Activated CD8-positive, alpha-beta memory T cell treated with anti-CD3 and anti-CD28 coated beads for 24 hours (primary cell): ENCODE data around the gene ARG2.

Experiments used
- DNase-seq: peaks from one replicate; pipeline ENCODE4 v3.0.0-alpha.2; 2020

ARG2 gene

GRCh38 chr14:67619446-67620216, at the start of gene ARG2:
TSS of gene ARG2 (plus strand) at chr14:67619920. CDS start at chr14:67619978, 58 bp downstream.
- DNase-seq: peak; percentile 98

GRCh38 chr14:67570453-67570852, 49.3 kb upstream of the ARG2 start:
- no peak for DNase-seq

- peak; percentile 86 for DNase-seq
Measured at GRCh38 chr14:67571275-67571990, 48.3 kb upstream of the ARG2 start.

- DNase-seq: no peak
Measured at GRCh38 chr14:67571991-67572323, 47.8 kb upstream of the ARG2 start.

GRCh38 chr14:67572608-67573007, 47.1 kb upstream of the ARG2 start:
- DNase-seq: no peak

GRCh38 chr14:67573228-67574010, 46.3 kb upstream of the ARG2 start:
- DNase-seq: no peak

DNA sequence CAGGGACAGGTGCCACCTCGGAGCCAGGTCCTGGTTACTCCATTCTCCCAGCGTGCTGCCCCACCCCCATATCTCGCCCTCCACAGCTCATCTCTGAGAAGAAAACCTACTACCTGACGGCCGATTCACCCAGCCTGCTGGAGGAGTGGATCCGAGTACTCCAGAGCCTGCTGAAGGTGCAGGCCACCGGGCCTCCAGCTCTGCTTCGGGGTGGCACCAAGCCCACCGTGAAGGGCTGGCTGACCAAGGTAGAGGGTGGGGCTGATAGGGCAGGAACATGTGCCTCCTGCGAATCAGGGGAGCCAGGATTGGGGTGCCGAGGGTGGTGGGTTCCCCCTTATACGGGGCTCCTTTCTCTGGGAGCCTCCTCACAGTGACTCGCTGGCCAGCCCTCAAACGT, 45.6 kb upstream of the ARG2 start:
- no peak for DNase-seq

- DNase-seq: no peak
Measured at GRCh38 chr14:67574806-67575205, 44.9 kb upstream of the ARG2 start.

DNA sequence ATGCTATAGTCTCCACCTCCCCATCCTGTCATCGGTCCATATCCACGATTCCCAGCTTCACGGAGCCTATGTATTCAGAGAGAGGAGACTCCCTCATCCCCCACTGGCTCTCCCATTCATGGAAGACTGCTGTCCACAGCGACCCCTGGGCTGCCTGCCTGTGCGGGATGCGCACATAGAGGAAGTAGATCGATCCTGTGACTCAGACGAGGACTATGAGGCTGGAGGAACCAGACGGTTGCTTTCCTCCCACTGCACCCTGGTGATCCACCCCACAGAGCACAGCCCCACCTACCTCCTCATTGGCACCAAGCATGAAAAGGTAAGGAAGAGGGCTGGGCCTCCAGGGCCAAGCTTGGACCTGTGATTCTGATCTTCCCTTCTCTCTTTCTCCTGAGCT, 44.0 kb upstream of the ARG2 start:
- DNase-seq: no peak

GRCh38 chr14:67576216-67576955, 43.3 kb upstream of the ARG2 start:
- DNase-seq: no peak

DNA sequence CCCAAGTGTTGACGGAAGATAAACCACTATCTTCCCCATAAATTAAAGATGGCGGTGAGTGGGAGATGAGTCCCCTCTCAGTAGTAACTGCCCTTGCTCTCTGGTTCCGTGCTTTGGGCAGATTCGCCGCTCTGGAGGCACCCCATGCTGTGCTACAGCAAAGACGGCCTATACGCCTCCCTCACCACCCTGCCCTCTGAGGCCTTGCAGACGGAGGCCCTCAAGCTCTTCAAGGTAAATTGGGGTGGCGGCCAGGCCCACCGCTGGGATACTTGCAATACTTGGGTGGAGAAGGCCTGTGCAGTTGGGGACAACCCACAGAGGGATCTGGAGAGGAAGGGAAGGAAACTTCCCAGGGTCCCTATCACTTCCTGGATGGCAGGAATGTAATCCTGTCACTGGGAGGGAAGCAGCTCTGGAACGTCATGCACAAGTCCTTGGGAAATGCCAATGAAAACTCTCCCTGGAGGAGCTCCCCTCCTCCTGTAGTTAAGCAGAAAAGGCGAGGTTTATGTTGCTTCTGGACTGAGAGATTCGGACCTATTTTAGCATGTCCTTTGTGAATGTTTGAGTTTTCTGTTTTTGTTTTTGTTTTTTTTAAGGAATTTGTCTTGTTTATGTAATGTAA, 42.4 kb upstream of the ARG2 start:
- no peak for DNase-seq

GRCh38 chr14:67577909-67578749, 41.6 kb upstream of the ARG2 start:
- DNase-seq: no peak

DNA sequence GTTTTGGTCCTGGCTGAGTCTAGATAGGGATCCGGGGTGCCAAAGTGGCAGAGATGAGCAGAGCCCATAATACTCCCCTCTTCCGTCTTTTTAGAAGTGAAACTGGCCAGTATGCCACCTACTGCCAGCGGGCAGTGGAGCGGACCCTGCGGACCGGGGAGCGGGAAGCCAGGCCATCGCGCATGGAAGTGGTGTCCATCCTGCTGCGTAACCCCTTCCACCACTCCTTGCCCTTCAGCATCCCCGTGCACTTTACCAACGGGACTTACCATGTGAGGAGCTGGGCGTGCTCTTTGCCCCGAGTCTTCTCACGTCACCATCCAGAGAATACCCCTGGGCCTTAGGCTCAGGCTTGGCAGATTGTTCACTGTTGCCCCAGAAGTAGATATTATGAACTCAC, 40.7 kb upstream of the ARG2 start:
- DNase-seq: no peak

DNA sequence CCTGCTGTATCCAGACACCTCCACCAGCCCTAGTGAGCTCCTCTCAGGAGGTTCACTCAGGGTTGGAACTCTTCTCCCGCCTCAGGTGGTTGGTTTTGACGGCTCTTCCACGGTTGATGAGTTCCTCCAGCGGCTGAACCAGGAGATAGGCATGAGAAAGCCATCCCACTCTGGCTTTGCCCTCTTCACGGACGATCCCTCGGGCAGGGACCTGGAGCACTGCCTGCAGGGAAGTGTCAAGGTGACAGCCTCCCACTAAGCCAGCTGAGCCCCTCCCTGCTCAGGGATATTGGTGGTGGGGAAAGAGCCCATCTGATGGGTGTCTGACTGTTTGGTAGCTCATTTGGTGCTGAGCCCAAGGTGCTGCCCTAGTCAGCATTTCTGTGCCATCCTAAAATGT, 40.1 kb upstream of the ARG2 start:
- no peak for DNase-seq

DNA sequence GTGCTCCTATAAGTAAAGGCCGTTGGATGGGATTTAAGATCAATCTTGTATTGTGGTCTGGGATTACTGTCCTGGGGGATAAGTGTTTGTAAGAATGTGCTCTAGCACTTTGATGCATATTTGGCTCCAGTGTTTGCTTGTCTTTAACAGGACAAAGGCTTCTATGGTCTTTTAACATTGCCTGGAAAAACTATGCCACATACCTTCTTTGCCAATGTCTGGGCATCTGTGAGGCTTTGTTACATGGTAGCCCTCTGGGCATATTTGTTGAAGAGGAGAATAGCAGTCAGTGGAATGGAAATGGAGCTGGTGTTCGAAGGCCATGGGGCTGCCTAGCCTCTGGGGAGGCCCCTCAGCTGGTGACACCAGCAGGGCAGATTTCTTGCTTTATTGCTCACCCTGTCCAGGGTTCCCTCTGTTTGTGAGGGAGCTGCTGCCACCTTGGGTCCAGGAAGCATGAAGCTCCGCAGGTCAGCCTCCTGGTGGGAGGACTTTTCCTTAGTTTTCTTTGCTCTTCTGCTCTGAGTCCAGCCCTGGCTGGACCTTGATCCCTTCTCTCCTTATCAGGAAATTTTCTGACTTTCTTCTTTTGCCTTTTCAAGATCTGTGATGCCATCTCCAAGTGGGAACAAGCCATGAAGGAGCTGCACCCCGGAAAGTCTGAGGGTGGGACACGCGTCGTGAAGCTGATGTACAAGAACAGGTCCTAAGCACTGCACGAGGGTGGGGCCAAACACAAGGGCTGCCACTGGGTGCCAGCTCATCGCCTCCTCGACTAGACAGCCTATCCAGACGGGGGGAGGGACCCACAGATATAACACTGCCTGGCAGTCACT, 39.2 kb upstream of the ARG2 start:
- DNase-seq: no peak

DNA sequence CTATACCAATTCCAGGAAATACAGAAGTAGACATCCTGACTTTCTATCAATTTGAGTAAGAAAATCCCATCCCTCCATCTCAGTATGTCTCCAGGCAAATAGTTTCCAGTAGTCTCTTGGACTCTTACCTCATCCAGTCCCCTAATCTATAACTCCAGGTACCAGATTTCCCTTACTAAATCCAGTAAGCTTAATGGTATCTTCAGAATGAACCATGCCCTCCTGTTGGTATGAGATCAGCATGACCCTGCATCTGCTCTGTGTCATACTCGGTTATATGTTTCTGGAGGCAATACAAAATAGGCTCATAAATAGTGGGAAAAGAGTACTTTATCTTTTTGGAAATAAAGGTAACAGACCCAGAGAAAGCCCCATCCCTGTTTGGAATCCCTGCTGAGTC, 38.1 kb upstream of the ARG2 start:
- no peak for DNase-seq

DNA sequence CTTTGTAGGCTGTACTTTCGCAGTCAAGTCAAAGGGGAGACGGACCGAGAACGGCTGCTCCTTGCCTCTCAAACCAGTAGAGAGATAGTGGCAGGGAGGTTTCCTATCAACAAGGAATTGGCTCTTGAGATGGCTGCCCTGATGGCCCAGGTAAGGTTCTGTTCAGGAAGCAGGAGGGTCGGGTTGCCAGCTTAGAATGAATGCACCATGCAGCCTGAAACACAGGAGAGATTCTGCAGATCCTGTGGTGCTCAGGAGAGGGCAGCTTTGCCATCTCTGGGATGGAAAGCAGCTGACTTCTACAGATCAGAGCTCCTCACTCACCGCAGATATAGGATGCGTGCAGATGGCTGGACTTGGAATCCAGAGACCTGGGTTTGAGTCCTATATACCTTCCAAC, 37.7 kb upstream of the ARG2 start:
- DNase-seq: no peak

DNA sequence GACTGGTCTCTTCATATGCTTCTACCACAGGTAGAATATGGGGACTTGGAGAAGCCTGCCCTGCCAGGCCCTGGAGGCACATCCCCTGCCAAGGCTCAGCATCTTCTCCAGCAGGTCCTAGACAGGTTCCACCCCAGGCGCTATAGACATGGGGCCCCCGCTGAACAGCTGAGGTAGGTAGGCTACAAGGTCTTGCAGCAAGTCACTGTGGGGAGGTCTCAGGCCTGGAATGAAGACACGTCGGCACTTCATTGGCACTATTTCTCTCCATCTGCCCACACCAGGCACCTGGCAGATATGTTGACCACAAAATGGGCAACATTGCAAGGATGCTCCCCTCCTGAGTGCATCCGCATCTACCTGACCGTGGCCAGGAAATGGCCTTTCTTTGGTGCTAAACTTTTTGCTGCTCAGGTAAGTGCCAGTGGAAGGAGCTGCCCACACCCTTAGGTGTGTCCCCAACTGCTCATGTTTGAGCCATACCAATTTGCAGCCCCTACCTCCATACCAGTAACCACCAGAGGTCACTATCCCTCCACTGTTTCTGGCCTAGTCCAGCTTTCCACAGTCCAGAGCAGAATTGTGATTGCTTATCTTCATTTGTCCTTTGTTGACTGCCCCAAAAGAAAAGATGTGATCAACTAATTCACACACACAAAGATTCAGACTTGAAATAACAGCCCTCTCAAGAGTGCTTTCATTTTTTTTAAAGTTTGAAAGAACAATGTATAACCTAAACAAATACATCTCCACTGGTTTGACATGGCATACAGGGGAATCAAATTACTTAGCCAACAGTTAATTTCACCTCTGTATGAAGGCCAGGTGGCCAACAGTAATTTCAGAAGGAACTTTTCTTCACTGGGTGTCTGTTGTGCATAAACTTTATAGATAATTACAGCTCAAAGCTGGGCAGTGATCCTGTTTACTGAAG, 35.7 kb upstream of the ARG2 start:
- no peak for DNase-seq

DNA sequence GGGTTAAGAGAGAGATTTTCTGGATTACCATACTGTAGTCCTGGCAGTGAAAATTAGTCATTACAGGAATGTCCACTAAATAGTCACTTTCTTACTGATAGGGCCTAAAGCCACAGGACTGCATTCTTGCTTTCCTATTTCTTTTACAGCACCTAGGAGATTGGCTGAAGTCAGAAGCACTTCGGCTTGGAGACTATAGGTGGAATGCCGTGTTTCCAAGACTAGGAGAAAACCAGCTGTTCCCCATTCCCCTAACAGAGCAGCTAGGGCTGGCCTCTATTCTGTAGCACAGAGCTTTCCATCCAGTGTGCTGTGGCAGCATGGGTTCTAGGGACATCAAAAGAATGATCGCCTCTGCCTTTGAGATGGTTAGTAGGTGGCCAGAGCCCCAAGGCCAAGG, 34.7 kb upstream of the ARG2 start:
- DNase-seq: no peak

DNA sequence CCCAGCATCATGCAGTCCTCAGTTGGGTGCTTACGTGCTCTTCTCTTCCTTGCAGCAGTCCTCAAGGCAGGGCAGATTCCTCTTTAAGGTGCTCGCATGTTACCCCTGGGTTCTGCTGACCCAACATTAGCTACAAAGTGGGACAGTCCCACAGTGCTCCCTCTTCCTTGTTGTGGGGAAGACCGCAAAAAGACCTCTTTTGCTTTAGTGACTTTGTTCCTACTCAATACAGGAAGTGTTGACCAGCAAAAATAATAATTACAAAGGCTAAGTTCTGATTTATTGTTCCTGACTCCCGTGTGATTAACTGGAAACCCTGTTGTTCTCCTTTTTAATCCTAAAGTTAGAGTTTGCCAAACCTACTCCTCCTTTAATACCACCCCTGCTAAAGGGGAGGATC, 33.4 kb upstream of the ARG2 start:
- DNase-seq: no peak
